HepG2 (cell line): Measurements from ENCODE around the gene ARHGAP25. TPM values are rescaled to one million over a fixed set of nuclear protein-coding genes. Genes with fewer than 3 reads are reported as not detected.
A peak's percentile ranks its signal among the peaks of the same experiment; 100 is the strongest.

Source experiments
- ATAC-seq: fragments of 200-7000 bp; cut with Tn5 transposase; 3 replicates; pipeline ENCODE4 v1.9.1; 2020; ENCODE audit warnings: mild to moderate bottlenecking, moderate library complexity
- BruUV-seq: library from RNA; stranded (reverse); fragments of 400-500 nt; replicated peaks from 2 replicates; lab custom pipeline; 2021; lab: Mats Ljungman, UMichigan
- CTCF ChIA-PET: fragments of 300-600 bp; formaldehyde crosslinking; extraction: SDS; loops from one replicate; lab custom pipeline; 2021; ENCODE audit warnings: low total read pairs, inconsistent platforms, low intra/inter-chr PET ratio; lab: Yijun Ruan, JAX
- POLR2A ChIA-PET: fragments of 350-600 bp; sonication (Branson Sonifier 250); formaldehyde crosslinking; loops from one replicate; lab custom pipeline; 2020; ENCODE audit warnings: antibody characterized with exemption, inconsistent platforms; lab: Yijun Ruan, JAX
- DNase-seq: peaks from one replicate; pipeline ENCODE4 v3.0.0-alpha.2; 2015; ENCODE audit warnings: low spot score
- FAIRE-seq: peaks from 3 replicates; lab custom pipeline; 2011; peaks lifted over from hg19 to GRCh38; lab: Jason Lieb, UNC
- H2AFZ ChIP-seq: one replicate; pipeline ENCODE4 v1.6.1; 2011; ENCODE audit warnings: low read length, inconsistent platforms
- H3K27ac ChIP-seq: fragments of 300-600 bp; 3 replicates; pipeline ENCODE4 v1.8.0; 2011; ENCODE audit warnings: mixed run types, mild to moderate bottlenecking, mixed read lengths, low read length, inconsistent platforms; ENCODE audit not compliant: insufficient read depth; ENCODE audit errors: extremely low read length
- H3K27me3 ChIP-seq, 2 experiments: fragments of 200-600 bp in 1 of 2; 2 replicates in 1 of 2; 3 replicates in 1 of 2; pipeline versions ENCODE4 v1.6.0 to v1.8.0; 2011; ENCODE audit warnings: low read length in 2 of 2, mild to moderate bottlenecking in 2 of 2, moderate library complexity in 2 of 2, inconsistent platforms in 1 of 2; ENCODE audit not compliant: insufficient read depth in 2 of 2, control insufficient read depth in 1 of 2
- H3K36me3 ChIP-seq, 2 experiments: fragments of 200-600 bp in 1 of 2; replicated peaks in 1 of 2; 2 replicates in 1 of 2; 3 replicates in 1 of 2; pipeline versions ENCODE4 v1.5.1 to v1.8.0; 2011; ENCODE audit warnings: low read length in 2 of 2, inconsistent platforms in 1 of 2; ENCODE audit not compliant: insufficient read depth in 2 of 2, control insufficient read depth in 1 of 2
- H3K4me1 ChIP-seq: 2 replicates; pipeline ENCODE4 v1.5.1; 2012; ENCODE audit warnings: low read length, inconsistent platforms; ENCODE audit not compliant: insufficient read depth
- H3K4me2 ChIP-seq: 2 replicates; pipeline ENCODE4 v1.6.0; 2011; ENCODE audit warnings: low read depth, low read length, inconsistent platforms
- H3K4me3 ChIP-seq, 3 experiments: fragments of 200-600 bp in 1 of 3; sonication (generic), shearing (Covaris generic) in 1 of 3; replicated peaks in 1 of 3; 2 replicates each; pipeline ENCODE4 v1.5.1; 2011 to 2016; ENCODE audit warnings: low read length in 3 of 3, inconsistent platforms in 2 of 3, low read depth in 2 of 3, mild to moderate bottlenecking in 2 of 3, control low read depth in 1 of 3, mixed read lengths in 1 of 3; ENCODE audit not compliant: insufficient read depth in 1 of 3
- H3K79me2 ChIP-seq: one replicate; pipeline ENCODE4 v1.6.1; 2011; ENCODE audit warnings: low read length, inconsistent platforms; ENCODE audit not compliant: insufficient read depth
- H3K9ac ChIP-seq: 2 replicates; pipeline ENCODE4 v1.6.0; 2011; ENCODE audit warnings: mild to moderate bottlenecking, low read depth, low read length, inconsistent platforms; ENCODE audit not compliant: insufficient read depth
- H3K9me3 ChIP-seq: 2 replicates; pipeline ENCODE4 v1.5.1; 2012; ENCODE audit warnings: mild to moderate bottlenecking, low read length
- H4K20me1 ChIP-seq: 2 replicates; pipeline ENCODE4 v1.6.0; 2011; ENCODE audit warnings: inconsistent platforms, mild to moderate bottlenecking, low read length, moderate library complexity; ENCODE audit not compliant: insufficient read depth
- MAFG ChIP-seq: sonication (generic); formaldehyde crosslinking; IDR thresholded peaks from 2 replicates; pipeline ENCODE4 v1.5.1; 2020; ENCODE audit warnings: mild to moderate bottlenecking, missing genetic modification reagents
- MAFK ChIP-seq, 2 experiments: IDR thresholded peaks in 1 of 2; conservative IDR thresholded peaks in 1 of 2; 2 replicates each; pipeline ENCODE4 v1.6.1; 2011; ENCODE audit warnings: improper control_type of control experiment in 2 of 2, low read length in 2 of 2
- ZNF432 ChIP-seq: sonication (generic); formaldehyde crosslinking; IDR thresholded peaks from 2 replicates; pipeline ENCODE4 v1.5.0; 2020; ENCODE audit warnings: missing genetic modification reagents, mild to moderate bottlenecking, borderline replicate concordance
- WGBS: methylation state at CpG from one replicate; pipeline ENCODE4 v1.1.6; 2017; ENCODE audit warnings: low lambda C conversion rate; 5-methylcytosine and 5-hydroxymethylcytosine counted together
- in situ Hi-C: cut with HindIII; loops from 2 replicates; pipeline ENCODE4 v1.10.0; 2017; ENCODE audit warnings: low pct_unique_long_range_greater_than_20kb; ENCODE audit not compliant: extremely low pct_ligation_motif_present
- intact Hi-C: fragments of 100-400 bp; cut with micrococcal nuclease; formaldehyde crosslinking; loops from one replicate; pipeline ENCODE4 v1.10.0; 2022; ENCODE audit not compliant: unreplicated experiment
- polyA plus RNA-seq, 8 experiments: library from polyadenylated mRNA; depleted of rRNA in 3 of 8; stranded (reverse) in 7 of 8; unstranded in 1 of 8; fragments of >200 nt; fragmentation: Illumina TruSeq in 4 of 8; extraction: Trizol in 4 of 8; gene quantifications; 2 replicates each; pipeline versions ENCODE4 v1.2.1 to v1.2.3, GENCODE V29; 2011 to 2016; ENCODE audit warnings: low read depth in 4 of 8, missing spikeins in 1 of 8, mixed read lengths in 1 of 8; ENCODE audit not compliant: insufficient read depth in 1 of 8
- total RNA-seq, 5 experiments: library from RNA; depleted of rRNA; stranded (reverse); fragments of >200 nt; fragmentation: Illumina TruSeq; extraction: Trizol; gene quantifications; 2 replicates each; pipeline ENCODE4 v1.2.3, GENCODE V29; 2016; ENCODE audit warnings: low read depth in 1 of 5
- TF ChIP-seq, protein P1 (sequence below): sonication (generic); formaldehyde crosslinking; IDR thresholded peaks from 2 replicates; pipeline ENCODE4 v1.5.0; 2020; ENCODE audit warnings: mild to moderate bottlenecking, missing genetic modification reagents

The ARHGAP25 gene
- total and polyA plus RNA-seq, 2 of the 13 experiments (the other 11 are each of a cell fraction or from before 2014, with no cell fraction given): not detected

GRCh38 chr2:68766376-68766845, 31.8 kb downstream of the ARHGAP25 start:
- Histone ChIP-seq H3K27me3 (peaks cover 0 to 42% of the 10 kb centered on the region in 2 experiments; a peak in 3 of 5 replicates), H3K9me3 (no peaks in the 10 kb centered on the region), H4K20me1 (no peaks in the 10 kb centered on the region), H3K4me1 (no peaks in the 10 kb centered on the region), H3K4me3 (no peak overlapping the region), H3K36me3 (no peaks in the 10 kb centered on the region), H3K27ac (no peak overlapping the region), H3K4me2 (no peak overlapping the region), H3K9ac (no peak overlapping the region), H3K79me2 (no peaks in the 10 kb centered on the region), H2AFZ (no peak overlapping the region)
- FAIRE-seq (no peak), ATAC-seq (no peak; the same call in 2 of the 3 replicates), DNase-seq (no peak)
- intact Hi-C loops (no loop called here), in situ Hi-C loops (no loop called here)
- 25% methylated on average over 5 of the region's 5 CpGs for WGBS
- BruUV-seq: no TSS peak
- ChIA-PET CTCF (no interaction called here), POLR2A (no interaction called here)
- TF ChIP-seq MAFK (conservative IDR thresholded peaks at IDR 0.05 in 1 of 2, IDR thresholded peaks at IDR 0.05 in 1 of 2; ENCODE audit: low read length in 2 of 2) (peak; percentile 19 to 20; a peak in 1 of 4 replicates), ZNF432 (CRISPR knock-in tag) (no peak)

DNA sequence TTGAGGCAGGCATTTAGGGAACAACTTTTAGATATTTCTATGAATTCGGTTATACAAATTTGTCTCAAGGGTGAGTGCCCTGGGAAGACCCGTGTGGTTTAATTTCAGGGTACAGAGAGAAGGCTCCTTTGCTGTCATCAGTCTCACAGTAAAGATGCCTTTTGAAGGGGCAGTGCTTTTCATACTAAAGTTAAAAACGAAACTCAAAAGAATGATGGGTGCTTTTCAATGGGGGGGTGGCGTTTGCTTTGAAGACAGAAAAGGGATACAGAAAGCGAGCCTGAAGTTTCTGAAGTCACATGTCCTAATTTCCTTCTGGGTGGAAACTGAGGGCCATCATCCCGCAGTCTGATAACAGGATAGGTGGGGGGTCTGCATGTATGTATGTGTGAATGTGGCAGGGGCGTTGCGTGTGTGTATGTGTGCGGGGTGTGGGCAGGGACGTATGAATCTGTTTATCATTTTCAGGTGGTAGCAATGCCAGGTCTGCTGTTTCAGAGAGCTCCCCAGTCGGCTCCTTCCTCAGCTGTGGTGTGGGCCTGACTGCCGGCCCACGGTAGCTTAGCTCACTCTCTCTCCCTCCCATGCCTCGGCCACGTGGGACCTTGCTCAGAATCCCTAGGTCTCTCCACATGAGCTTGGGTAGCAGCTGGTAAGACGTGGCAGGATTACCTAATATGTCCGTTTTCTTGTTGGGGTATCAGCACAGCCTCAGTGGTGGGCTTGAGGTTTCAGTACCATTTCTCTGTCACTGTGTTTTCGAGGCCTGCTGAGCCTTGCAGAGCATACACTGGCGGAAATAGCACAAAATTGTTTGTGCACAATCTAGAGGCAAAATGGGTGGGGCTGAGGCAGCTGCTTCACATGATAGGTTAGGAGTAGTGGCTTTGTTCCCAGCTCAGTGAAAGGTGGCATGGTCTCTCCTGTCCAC, 32.7 kb downstream of the ARHGAP25 start:
- Histone ChIP-seq H3K9me3 (no peaks in the 10 kb centered on the region), H3K4me1 (no peaks in the 10 kb centered on the region), H3K4me3 (no peak overlapping the region), H3K4me2 (no peak overlapping the region), H3K79me2 (no peaks in the 10 kb centered on the region)
- no TSS peak for BruUV-seq
- CTCF ChIA-PET: no interaction called here
- FAIRE-seq: no peak
- 22% methylated on average over 15 of the region's 19 CpGs for WGBS
- TF ChIP-seq, protein P1, sequence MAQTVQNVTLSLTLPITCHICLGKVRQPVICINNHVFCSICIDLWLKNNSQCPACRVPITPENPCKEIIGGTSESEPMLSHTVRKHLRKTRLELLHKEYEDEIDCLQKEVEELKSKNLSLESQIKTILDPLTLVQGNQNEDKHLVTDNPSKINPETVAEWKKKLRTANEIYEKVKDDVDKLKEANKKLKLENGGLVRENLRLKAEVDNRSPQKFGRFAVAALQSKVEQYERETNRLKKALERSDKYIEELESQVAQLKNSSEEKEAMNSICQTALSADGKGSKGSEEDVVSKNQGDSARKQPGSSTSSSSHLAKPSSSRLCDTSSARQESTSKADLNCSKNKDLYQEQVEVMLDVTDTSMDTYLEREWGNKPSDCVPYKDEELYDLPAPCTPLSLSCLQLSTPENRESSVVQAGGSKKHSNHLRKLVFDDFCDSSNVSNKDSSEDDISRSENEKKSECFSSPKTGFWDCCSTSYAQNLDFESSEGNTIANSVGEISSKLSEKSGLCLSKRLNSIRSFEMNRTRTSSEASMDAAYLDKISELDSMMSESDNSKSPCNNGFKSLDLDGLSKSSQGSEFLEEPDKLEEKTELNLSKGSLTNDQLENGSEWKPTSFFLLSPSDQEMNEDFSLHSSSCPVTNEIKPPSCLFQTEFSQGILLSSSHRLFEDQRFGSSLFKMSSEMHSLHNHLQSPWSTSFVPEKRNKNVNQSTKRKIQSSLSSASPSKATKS (CRISPR knock-in tag): no peak
- no peak for TF ChIP-seq MAFG (CRISPR knock-in tag)
- TF ChIP-seq, all 625 proteins: peak for 0
- Histone ChIP-seq H3K36me3 (no peaks in the 10 kb centered on the region), H2AFZ (no peak overlapping the region), H4K20me1 (no peaks in the 10 kb centered on the region), H3K9ac (no peak overlapping the region), H3K27ac (no peak overlapping the region), H3K27me3 (peaks cover 0 to 49% of the 10 kb centered on the region in 2 experiments; a peak in 3 of 5 replicates)
- ATAC-seq (no peak), DNase-seq (no peak)
- in situ Hi-C loops (no loop called here), intact Hi-C loops (no loop called here)
- POLR2A ChIA-PET: no interaction called here
